MCF 10A (cell line): ENCODE data around the gene HS6ST3. TPM values are rescaled to one million over a fixed set of nuclear protein-coding genes. Genes with fewer than 3 reads are reported as not detected.

ENCODE experiments used
- BruUV-seq: library from RNA; stranded (reverse); fragments of 400-500 nt; replicated peaks from 2 replicates; lab custom pipeline; 2021; lab: Mats Ljungman, UMichigan
- CTCF ChIA-PET: fragments of 300-600 bp; sonication (Branson Sonifier 250); formaldehyde crosslinking; extraction: SDS; loops from one replicate; lab custom pipeline; 2021; ENCODE audit warnings: antibody characterized with exemption, inconsistent platforms; lab: Yijun Ruan, JAX
- POLR2A ChIA-PET: fragments of 300-600, 350-650 bp; sonication (Branson Sonifier 250); formaldehyde crosslinking; extraction: SDS; loops from one replicate; lab custom pipeline; 2020; ENCODE audit warnings: antibody characterized with exemption, inconsistent platforms; lab: Yijun Ruan, JAX
- DNase-seq: peaks from one replicate; pipeline ENCODE4 v3.0.0-alpha.2; 2018; ENCODE audit not compliant: unreplicated experiment
- H3K27ac Mint-ChIP-seq: one replicate; pipeline ENCODE4 v1.8.0; 2022; ENCODE audit warnings: mild to moderate bottlenecking, low read depth, mixed read lengths; ENCODE audit not compliant: unreplicated experiment
- H3K27me3 Mint-ChIP-seq: one replicate; pipeline ENCODE4 v1.8.0; 2022; ENCODE audit warnings: mixed read lengths; ENCODE audit not compliant: insufficient read depth, unreplicated experiment
- H3K36me3 Mint-ChIP-seq: one replicate; pipeline ENCODE4 v1.8.0; 2022; ENCODE audit warnings: mild to moderate bottlenecking, moderate library complexity, mixed read lengths; ENCODE audit not compliant: insufficient read depth, unreplicated experiment
- H3K4me1 Mint-ChIP-seq: one replicate; pipeline ENCODE4 v1.8.0; 2022; ENCODE audit warnings: mixed read lengths; ENCODE audit not compliant: insufficient read depth, unreplicated experiment
- H3K4me3 Mint-ChIP-seq: one replicate; pipeline ENCODE4 v1.8.0; 2022; ENCODE audit warnings: mild to moderate bottlenecking, moderate library complexity, mixed read lengths; ENCODE audit not compliant: unreplicated experiment
- H3K9me3 Mint-ChIP-seq: one replicate; pipeline ENCODE4 v1.8.0; 2022; ENCODE audit warnings: mixed read lengths; ENCODE audit not compliant: unreplicated experiment
- intact Hi-C: fragments of 100-400 bp; cut with micrococcal nuclease; formaldehyde crosslinking; loops from 2 replicates; pipeline ENCODE4 v1.14.1; 2022
- total RNA-seq: library from RNA; stranded (reverse); gene quantifications from 2 replicates; pipeline ENCODE4 v1.2.3, GENCODE V29; 2022
- TF ChIP-seq, protein P1 (sequence below): fragments of 200-600 bp; IDR thresholded peaks from one replicate; pipeline ENCODE4 v1.8.0; 2022; ENCODE audit warnings: antibody characterized with exemption, mild to moderate bottlenecking; ENCODE audit not compliant: unreplicated experiment

HS6ST3 gene
- total RNA-seq, 1 experiment from 2014 or later: 0.09 TPM

DNA sequence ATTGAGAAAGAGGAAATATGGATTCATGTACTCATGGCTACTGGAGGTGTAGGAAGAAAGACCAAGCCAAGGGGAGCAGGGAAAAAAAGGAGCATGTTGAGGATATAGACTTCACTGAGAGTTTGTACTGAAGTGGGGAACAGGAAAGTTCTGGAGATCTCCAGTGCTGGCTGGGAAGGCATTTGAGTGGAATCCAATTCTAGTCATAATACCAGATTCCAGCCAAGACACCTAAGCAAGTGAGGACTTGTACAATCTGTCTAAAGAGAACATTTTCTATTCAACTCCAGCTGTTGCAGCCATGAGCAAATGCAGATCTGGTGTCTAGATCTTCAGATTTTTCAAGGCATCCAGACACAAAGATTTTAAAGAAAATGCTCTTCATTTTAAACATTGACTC is 491.8 kb downstream of the HS6ST3 start:
- intact Hi-C loops: no loop called here
- DNase-seq: peak; percentile 38
- BruUV-seq: no TSS peak
- H3K9me3 Mint-ChIP-seq: peaks cover 5% of the 10 kb centered on the region
- CTCF ChIA-PET: interaction anchor here (0.6 kb wide), 1 partner anchor 672 kb away, joined by 3 read pairs; no protein-coding TSS in a partner anchor
- H3K27ac Mint-ChIP-seq: peak overlapping the region; percentile 10
- no peaks in the 10 kb centered on the region for H3K36me3 Mint-ChIP-seq
- POLR2A ChIA-PET: interaction anchor here (0.7 kb wide), 2 partner anchors 393 to 879 kb away, joined by 3 read pairs; no protein-coding TSS in a partner anchor
- no peak overlapping the region for H3K4me3 Mint-ChIP-seq
- no peaks in the 10 kb centered on the region for H3K27me3 Mint-ChIP-seq
- peaks cover 10% of the 10 kb centered on the region for H3K4me1 Mint-ChIP-seq
- TF ChIP-seq, protein P1, sequence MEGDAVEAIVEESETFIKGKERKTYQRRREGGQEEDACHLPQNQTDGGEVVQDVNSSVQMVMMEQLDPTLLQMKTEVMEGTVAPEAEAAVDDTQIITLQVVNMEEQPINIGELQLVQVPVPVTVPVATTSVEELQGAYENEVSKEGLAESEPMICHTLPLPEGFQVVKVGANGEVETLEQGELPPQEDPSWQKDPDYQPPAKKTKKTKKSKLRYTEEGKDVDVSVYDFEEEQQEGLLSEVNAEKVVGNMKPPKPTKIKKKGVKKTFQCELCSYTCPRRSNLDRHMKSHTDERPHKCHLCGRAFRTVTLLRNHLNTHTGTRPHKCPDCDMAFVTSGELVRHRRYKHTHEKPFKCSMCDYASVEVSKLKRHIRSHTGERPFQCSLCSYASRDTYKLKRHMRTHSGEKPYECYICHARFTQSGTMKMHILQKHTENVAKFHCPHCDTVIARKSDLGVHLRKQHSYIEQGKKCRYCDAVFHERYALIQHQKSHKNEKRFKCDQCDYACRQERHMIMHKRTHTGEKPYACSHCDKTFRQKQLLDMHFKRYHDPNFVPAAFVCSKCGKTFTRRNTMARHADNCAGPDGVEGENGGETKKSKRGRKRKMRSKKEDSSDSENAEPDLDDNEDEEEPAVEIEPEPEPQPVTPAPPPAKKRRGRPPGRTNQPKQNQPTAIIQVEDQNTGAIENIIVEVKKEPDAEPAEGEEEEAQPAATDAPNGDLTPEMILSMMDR: no peak

DNA sequence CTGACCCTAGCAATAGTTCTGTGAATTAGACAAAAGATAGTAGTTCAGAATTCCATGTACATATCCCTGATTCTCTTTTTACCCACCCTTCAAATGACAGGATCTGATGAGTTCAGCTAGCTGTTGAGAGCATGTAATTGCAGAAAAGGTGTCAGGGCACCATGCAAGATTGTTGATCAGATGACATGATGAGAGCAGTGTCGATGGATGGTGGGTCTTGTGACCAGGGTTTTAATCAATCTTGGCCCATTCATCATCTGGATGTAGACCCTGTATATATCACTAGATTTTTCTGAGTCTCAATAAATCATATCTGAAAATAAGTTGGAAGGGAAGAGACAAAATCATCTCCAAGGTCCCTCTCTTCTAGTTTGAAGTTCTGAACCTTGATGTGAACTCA is 525.3 kb downstream of the HS6ST3 start:
- DNase-seq: no peak
- Mint-ChIP-seq H3K4me3 (no peak overlapping the region), H3K36me3 (no peaks in the 10 kb centered on the region), H3K27me3 (no peaks in the 10 kb centered on the region), H3K27ac (no peak overlapping the region), H3K4me1 (no peaks in the 10 kb centered on the region), H3K9me3 (no peaks in the 10 kb centered on the region)
- BruUV-seq: no TSS peak
- intact Hi-C loops: no loop called here
- CTCF ChIA-PET: no interaction called here
- TF ChIP-seq, protein P1: no peak
- POLR2A ChIA-PET: no interaction called here

DNA sequence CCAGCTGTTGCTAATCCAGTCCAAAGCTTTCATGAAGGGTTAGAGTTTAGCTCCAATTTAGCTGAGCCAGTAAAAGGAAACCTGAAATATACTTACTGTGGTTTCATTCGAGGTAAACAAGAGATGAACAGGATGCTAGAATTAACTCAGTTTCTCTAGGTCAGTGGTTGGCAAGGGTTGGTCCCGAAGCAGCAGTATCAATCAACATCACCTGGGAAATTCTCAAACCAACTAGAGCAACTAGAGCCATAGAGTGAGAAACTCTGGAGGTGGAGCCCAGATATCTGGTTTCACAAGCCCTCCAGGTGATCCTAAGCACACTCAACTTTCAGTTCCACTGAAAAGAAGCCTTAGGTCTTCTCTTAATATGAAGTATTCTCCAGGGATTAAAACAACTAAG is 527.6 kb downstream of the HS6ST3 start:
- no peak overlapping the region for H3K27ac Mint-ChIP-seq
- DNase-seq: no peak
- BruUV-seq: no TSS peak
- POLR2A ChIA-PET: no interaction called here
- no peaks in the 10 kb centered on the region for H3K4me1 Mint-ChIP-seq
- no peaks in the 10 kb centered on the region for H3K9me3 Mint-ChIP-seq
- H3K36me3 Mint-ChIP-seq: no peaks in the 10 kb centered on the region
- CTCF ChIA-PET: no interaction called here
- intact Hi-C loops: no loop called here
- no peaks in the 10 kb centered on the region for H3K27me3 Mint-ChIP-seq
- TF ChIP-seq, protein P1: no peak
- no peak overlapping the region for H3K4me3 Mint-ChIP-seq

DNA sequence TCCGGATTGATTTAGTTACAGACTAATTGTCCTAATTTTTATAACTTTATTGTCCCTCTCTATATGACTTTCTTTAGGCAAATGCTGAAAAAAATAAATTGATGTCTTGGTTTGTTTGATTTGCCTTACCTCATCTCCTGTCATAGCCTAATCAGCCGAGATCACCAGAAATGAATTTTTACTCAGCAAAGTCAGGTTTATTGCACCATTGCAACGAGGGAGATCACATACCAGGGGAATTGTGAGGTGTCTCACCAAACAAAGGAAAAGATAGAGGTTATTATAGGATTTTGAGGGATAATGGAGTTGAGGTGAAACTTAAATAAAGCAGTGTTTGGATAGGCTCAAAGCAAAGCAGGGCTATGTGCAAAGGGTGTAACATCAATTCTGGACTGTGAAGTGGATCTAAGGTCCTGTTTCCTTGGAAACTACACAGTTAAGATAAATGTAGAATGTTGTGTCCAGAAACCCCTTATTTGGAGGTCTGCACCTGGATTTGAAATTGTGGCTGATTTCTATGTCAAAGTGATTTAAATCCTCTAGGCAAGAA is 531.8 kb downstream of the HS6ST3 start:
- BruUV-seq: no TSS peak
- Mint-ChIP-seq H3K4me3 (no peak overlapping the region), H3K4me1 (no peaks in the 10 kb centered on the region), H3K9me3 (no peaks in the 10 kb centered on the region), H3K36me3 (no peaks in the 10 kb centered on the region), H3K27me3 (no peaks in the 10 kb centered on the region), H3K27ac (no peak overlapping the region)
- CTCF ChIA-PET: no interaction called here
- intact Hi-C loops: no loop called here
- no peak for DNase-seq
- TF ChIP-seq, protein P1: no peak
- POLR2A ChIA-PET: no interaction called here
